NOMO-1 treated with DMSO at 0.1 percent for 48 hours (cell line): Measurements from ENCODE around the gene AXL.
"Not testable (repeated sequence)": the region's sequence is repeated elsewhere in the genome, so short reads cannot be mapped to it uniquely, and the experiment has no call there.

Experiments
- DNase-seq: peaks from one replicate; lab custom pipeline; 2025; ENCODE audit not compliant: unreplicated experiment; lab: John Stamatoyannopoulos, UW

The AXL gene

GRCh38 chr19:41273076-41273475, 54.1 kb downstream of the AXL start:
- DNase-seq: no peak

GRCh38 chr19:41274802-41275201, 55.8 kb downstream of the AXL start:
- DNase-seq: no peak

- DNase-seq: no peak
Measured at GRCh38 chr19:41276231-41276630, 57.2 kb downstream of the AXL start.

- DNase-seq: no peak
Measured at GRCh38 chr19:41278478-41278877, 59.5 kb downstream of the AXL start.

GRCh38 chr19:41288673-41289530, 69.9 kb downstream of the AXL start:
- DNase-seq: no peak

- not testable (repeated sequence) for DNase-seq
Measured at GRCh38 chr19:41289814-41290213, 70.8 kb downstream of the AXL start.

GRCh38 chr19:41294393-41294792, 75.4 kb downstream of the AXL start:
- DNase-seq: no peak

GRCh38 chr19:41295499-41295898, 76.5 kb downstream of the AXL start:
- DNase-seq: no peak

- no peak for DNase-seq
Measured at GRCh38 chr19:41296433-41296871, 77.4 kb downstream of the AXL start.

- no peak for DNase-seq
Measured at GRCh38 chr19:41297628-41298347, 78.8 kb downstream of the AXL start.

- no peak for DNase-seq
Measured at GRCh38 chr19:41298348-41298964, 79.4 kb downstream of the AXL start.

- DNase-seq: no peak
Measured at GRCh38 chr19:41299046-41299754, 80.2 kb downstream of the AXL start.

GRCh38 chr19:41299755-41300089, 80.7 kb downstream of the AXL start:
- no peak for DNase-seq

GRCh38 chr19:41300555-41300954, 81.5 kb downstream of the AXL start:
- DNase-seq: no peak

- DNase-seq: no peak
Measured at GRCh38 chr19:41302624-41303351, 83.8 kb downstream of the AXL start.

GRCh38 chr19:41303954-41304353, 84.9 kb downstream of the AXL start:
- DNase-seq: no peak

- no peak for DNase-seq
Measured at GRCh38 chr19:41304706-41305483, 85.9 kb downstream of the AXL start.

- no peak for DNase-seq
Measured at GRCh38 chr19:41305927-41306793, 87.1 kb downstream of the AXL start.
